HG03196 (cell line): ENCODE results near the gene FBXL16.

ENCODE experiments used
- ATAC-seq: cut with Tn5 transposase; IDR thresholded peaks from one replicate; pipeline ENCODE4 v1.9.1; 2021; ENCODE audit not compliant: unreplicated experiment

Gene FBXL16

GRCh38 chr16:667113-667779 is 38.4 kb downstream of the FBXL16 start:
- ATAC-seq = no peak

GRCh38 chr16:666572-666971 is 39.0 kb downstream of the FBXL16 start:
- no peak for ATAC-seq

GRCh38 chr16:662597-662996 is 43.0 kb downstream of the FBXL16 start:
- no peak for ATAC-seq

DNA sequence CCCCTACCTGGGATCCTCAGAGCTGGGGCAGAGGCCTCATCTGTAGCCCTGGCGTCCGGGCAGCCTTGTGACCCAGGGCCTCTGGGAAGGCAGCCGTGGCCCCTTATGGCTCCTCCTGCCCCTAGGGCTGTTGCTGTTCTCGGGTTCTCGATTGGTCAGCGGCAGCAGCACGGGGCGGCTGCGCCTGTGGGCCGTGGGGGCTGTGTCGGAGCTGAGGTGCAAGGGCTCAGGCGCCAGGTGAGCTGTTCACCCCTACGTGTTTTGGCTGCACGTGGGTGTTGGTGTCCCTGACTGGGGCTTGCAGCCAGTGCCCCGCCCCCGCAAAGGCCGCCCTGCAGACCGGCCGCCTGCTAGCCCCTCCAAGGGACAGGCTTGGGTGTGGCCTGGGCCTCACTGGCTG is 43.5 kb downstream of the FBXL16 start:
- no peak for ATAC-seq

GRCh38 chr16:661184-661821 is 44.3 kb downstream of the FBXL16 start:
- peak; percentile 14 for ATAC-seq

DNA sequence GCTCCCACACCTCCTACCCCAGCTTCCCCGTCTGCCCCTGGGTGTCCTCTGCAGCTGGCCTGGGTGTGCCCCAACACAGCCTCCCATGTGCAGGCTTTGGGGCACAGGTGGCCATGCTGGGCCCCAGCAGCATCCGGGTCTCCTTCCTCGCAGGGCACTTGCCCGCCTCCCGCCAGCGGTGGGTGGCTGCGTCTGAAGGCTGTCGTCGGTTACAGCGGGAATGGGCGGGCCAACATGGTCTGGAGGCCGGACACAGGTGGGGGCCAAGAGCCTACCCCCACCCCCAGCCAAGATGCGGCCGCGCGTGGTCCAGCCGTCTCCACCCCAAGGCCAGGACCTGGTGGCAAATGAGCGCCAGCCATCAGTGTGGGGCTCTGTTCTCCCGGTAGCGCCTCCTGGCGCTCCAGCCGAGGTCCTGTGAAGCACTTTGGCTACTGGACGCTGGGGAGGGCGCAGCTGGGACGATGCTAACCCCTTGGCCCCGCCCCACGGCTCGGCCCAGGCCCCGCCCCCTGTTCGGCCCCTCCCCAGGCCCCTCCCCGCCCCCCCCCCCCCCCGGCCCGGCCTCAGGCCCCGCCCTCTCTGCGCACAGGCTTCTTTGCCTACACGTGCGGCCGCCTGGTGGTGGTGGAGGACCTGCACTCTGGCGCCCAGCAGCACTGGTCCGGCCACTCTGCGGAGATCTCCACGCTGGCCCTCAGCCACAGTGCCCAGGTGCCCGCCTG is 45.0 kb downstream of the FBXL16 start:
- peak; percentile 38 for ATAC-seq

DNA sequence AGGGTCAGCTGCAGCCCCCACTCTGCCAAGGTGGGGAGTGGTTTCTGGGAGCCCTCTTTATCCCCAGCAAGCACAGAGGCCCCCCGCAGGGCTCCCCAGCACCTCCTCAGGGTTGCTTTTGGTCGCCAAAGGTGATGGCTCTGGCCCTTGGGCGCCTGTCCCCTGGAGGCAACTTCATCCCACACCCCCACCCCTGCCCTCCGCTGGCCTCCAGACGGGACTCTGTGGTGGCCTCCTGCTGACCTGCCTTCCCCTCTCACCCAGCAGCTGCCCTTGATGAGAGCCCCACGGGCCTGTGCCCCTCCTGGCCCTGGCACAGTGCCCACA is 45.5 kb downstream of the FBXL16 start:
- no peak for ATAC-seq

DNA sequence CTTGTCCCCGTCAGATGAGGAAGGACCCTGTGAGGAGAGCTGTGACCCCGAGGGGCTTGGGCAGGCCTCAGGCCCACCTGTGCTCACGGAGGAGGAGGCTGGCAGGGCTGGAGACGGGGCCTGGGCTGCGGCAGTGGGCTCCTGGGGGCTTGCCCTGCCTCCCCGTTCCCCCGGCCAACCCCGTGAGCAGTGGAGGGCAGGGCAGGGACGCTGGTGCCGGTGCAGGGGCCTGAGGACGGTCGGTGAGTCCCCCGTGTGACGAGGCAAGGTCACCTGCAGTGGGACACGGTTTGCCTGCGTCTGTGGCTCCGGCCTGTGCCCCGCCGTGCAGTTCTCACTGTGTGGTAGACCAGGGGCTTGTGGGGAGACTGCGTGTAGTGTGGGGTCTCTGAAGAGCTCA is 46.0 kb downstream of the FBXL16 start:
- no peak for ATAC-seq

DNA sequence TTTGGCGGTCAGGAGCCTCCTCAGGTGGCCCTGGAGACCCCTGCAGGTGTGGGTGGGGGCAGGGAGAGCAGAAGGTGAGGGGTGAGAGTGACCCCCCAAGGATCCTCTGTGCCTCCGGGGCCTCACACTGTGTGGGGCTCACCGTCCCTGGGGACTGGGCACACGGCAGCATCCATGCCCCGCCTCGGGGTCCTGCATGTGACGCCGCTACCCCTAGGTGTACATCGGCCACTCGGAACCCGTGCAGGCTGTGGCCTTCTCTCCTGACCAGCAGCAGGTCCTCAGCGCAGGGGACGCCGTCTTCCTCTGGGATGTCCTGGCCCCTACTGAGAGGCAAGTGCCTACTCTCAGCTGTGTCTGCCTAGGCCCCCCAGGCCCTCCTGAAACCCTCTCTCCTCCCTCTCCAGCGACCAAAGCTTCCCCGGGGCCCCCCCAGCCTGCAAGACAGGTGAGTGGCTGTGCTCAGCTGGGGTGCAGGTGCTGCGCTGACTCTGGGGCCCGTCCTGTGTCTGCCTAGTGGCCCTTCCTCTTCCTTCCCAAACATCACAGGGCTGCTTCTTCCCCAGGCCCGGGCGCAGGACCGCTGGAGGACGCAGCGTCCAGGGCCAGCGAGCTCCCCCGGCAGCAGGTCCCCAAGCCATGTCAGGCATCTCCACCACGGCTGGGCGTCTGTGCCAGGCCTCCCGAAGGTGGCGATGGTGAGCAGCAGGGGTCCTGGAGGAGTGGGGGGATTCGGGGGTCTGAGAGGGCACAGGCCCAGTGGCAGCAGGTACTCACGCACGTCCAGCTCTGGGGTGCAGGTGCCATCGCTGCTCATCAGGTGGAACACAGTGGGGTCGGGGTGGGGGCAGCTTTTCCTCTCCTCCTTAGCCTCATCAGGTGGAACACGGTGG is 46.7 kb downstream of the FBXL16 start:
- ATAC-seq = no peak

GRCh38 chr16:657487-657886 is 48.1 kb downstream of the FBXL16 start:
- no peak for ATAC-seq

- no peak for ATAC-seq
These were observed 51.6 kb downstream of the FBXL16 start for GRCh38 chr16:654034-654433.

- no peak for ATAC-seq
These were observed 52.9 kb downstream of the FBXL16 start for GRCh38 chr16:652454-653305.

GRCh38 chr16:651844-652243 is 53.8 kb downstream of the FBXL16 start:
- no peak for ATAC-seq

DNA sequence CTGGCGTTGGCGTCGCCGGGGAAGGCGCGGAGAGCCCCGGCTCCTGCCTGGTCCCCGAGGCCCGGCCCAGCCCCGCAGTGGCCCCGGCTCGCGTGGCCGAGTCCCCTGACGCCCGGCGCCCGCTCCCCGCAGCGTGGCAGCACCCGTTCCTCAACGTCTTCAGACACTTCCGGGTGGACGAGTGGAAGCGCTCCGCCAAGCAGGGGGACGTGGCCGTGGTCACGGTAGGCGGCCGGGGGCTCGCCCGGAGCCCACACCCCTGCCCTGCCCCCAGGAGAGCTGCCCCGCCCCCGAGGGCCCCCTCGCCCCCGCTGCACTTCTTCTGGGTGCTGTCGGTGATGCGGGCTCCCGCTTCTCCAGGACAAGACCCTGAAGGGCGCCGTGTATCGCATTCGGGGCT is 56.0 kb downstream of the FBXL16 start:
- ATAC-seq = no peak

GRCh38 chr16:648781-649589 is 56.6 kb downstream of the FBXL16 start, which contains the start of gene WDR90:
WDR90 (plus strand) TSS chr16:649365; CDS start chr16:649417, 52 bp downstream.
- peak; percentile 58 for ATAC-seq

DNA sequence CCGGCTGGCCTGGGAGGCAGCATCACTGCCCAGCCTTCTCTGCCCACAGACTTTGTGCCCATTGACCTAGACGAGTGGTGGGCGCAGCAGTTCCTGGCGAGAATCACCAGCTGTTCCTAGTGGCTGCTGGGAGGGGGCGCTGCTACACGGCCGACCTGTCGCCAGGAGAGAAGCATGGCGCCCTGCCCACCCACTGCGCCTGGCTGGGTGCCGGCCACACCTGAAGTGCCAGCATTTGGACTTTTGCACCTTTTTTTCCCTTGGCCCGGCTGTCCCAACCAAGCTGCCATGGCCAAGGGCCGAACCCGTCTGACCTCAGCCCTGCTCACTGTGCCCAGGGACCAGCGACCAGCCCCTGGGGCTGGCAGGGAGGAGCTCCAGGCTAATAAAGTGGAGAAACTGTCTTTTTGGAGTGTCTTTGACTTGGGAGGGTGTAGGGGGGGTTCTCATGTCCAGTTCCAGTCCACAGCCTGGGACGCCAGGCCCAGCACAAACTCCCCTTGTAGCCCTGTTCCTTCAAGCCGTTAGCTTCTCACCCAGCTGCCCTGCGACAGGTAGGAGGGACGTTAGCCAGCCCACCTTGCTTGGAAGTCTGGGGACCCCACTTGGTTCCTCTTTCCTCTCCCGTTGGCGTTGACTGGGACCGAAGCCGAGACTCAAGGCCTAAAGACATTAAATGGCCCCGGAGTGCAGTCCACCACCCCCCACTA is 57.4 kb downstream of the FBXL16 start:
- ATAC-seq = no peak

DNA sequence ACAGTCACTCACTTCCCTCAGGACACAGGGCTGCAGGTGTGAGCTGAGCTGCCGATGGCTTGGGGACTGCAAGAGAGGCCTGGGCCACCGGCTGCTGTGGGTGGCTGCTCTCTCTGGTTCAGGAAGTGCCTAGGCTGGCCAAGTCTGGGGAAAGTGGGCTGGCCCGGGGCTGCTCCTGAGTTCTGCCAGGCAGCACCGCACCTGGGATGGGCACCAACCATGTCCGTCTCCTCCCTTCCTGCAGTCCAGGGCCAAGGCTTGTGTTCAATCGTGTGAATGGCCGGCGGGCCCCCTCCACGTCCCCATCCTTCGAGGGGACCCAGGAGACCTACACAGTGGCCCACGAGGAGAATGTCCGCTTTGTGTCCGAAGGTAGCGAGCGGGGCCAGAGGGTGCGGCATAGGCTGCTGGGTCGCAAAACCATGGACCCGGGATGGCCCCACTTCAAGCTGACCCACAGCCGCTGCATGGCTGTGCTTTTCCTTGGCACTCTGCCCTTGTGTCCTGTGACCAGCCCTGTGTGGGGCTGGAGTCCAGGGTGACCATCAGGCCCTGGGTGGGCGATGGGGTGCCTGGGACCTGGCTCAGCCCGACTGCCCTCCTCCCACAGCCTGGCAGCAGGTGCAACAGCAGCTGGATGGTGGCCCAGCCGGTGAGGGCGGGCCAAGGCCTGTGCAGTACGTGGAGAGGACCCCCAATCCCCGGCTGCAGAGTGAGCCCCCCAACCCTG is 58.3 kb downstream of the FBXL16 start:
- no peak for ATAC-seq

DNA sequence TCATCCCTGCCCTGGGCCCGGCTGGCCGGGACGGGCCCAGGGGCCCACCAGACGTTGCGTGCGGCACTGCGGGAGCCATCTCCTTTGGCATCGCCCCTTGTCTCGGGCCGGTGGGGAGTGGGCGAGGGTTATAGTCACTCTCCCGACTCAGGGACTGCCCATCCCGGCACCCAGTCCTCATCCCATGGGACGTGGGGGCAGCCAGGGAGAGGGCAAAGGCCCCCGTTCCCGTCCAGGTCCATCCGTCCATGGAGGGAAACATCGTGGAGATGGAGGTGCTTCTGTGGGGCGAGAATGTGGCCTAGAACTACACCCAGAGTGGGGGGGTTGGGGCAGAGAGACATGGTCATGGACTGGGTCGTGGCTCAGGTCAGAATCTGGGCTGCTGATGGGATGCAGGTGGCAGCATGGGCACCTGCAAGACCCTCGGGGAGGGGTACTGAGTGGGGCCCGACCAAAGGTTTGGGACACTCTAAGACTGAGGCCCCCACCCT is 58.9 kb downstream of the FBXL16 start:
- no peak for ATAC-seq
